Measurements from ENCODE around the gene KCNMA1. TPM values are rescaled to one million over a fixed set of nuclear protein-coding genes. Genes with fewer than 3 reads are reported as not detected.

KCNMA1 gene
- total and polyA plus RNA-seq, 5 donors, result 1.5 to 6.1 (median 3.3) TPM

- H3K4me1 ChIP-seq (ENCODE audit: control insufficient read depth, insufficient read depth, low read length), result no peaks in the 10 kb centered on the region
- no peaks in the 10 kb centered on the region for H3K9me3 ChIP-seq (ENCODE audit: control insufficient read depth, low read length)
- no peak overlapping the region for H3K4me3 ChIP-seq (ENCODE audit: low read length)
- H3K27me3 ChIP-seq (ENCODE audit: control insufficient read depth, insufficient read depth), result no peaks in the 10 kb centered on the region
- no peak for DNase-seq
- 65% methylated on average over 6 of the region's 6 CpGs for WGBS
- intact Hi-C loops (cut with DNase I), result no loop called here
- ATAC-seq, result no peak
- no peak overlapping the region for H3K27ac ChIP-seq (ENCODE audit: low read length)
Observed at GRCh38 chr10:77614778-77615625, 22.6 kb downstream of the KCNMA1 start.

DNA sequence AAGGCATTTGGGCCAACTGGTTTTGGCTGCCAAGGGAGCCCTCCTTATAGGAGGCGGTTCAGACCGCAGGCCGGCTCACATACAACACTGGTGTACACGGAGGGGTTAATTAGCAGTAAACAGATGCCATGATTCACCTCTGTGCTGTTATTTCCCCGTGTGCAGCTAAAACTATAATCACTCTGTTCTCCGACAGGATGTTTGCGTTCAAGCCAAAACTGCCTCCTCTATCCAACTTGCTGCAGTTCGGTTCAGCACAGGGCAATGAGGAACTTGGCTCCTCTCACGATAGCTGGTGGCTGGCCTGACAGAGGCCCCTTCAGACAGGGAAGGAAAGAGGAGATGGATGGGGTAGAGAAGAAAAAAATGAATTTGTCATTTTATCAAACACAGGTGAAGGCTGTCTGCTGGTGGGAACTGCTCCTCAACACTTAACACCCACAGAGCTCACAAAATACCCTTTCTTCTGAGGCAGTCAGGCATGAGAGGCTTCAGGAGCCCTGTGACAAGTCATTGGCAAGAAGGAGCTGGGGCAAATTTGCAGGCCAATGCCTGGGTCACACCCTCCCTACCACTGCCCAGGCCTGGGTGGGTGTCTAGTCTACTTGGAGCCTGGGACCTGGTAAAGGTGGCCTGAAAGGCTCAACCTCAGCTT lies 24.0 kb downstream of the KCNMA1 start:
- 65% methylated on average over 9 of the region's 9 CpGs for WGBS
- Histone ChIP-seq H3K27ac (ENCODE audit: low read length) (no peak overlapping the region), H3K4me1 (ENCODE audit: control insufficient read depth, insufficient read depth, low read length) (peaks cover 3% of the 10 kb centered on the region)

DNA sequence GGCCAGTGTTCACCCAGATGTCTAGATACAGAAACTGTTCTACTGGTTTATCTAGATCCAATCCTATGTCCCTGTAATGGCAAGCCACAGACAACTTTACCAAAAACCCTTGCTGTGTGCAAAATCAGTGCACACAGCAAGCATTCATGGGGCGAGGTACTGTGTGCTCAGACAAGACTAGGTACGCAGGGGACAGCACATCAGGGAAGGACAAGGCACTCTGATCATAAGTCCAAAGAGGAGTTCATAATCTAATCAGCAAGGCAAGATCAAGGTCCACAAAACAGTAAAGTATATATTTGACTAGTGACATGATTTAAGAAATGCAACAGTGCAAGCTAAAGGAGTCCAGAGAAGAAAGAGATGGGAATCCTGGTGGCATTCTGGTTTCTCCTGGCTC lies 25.9 kb downstream of the KCNMA1 start:
- Histone ChIP-seq H3K27ac (ENCODE audit: low read length) (no peak overlapping the region), H3K4me1 (ENCODE audit: control insufficient read depth, insufficient read depth, low read length) (peaks cover 3% of the 10 kb centered on the region), H3K9me3 (ENCODE audit: control insufficient read depth, low read length) (no peaks in the 10 kb centered on the region), H3K4me3 (ENCODE audit: low read length) (no peak overlapping the region), H3K27me3 (ENCODE audit: control insufficient read depth, insufficient read depth) (no peaks in the 10 kb centered on the region)
- no peak for DNase-seq
- ATAC-seq, result no peak
- 97% methylated on average over 2 of the region's 2 CpGs for WGBS
- intact Hi-C loops (cut with DNase I), result no loop called here

More for the DNA sequence above, 24.0 kb downstream of the KCNMA1 start:
- DNase-seq (no peak), ATAC-seq (no peak)
- no peaks in the 10 kb centered on the region for H3K27me3 ChIP-seq (ENCODE audit: control insufficient read depth, insufficient read depth)
- no peak overlapping the region for H3K4me3 ChIP-seq (ENCODE audit: low read length)
- intact Hi-C loops (cut with DNase I), result no loop called here
- no peaks in the 10 kb centered on the region for H3K9me3 ChIP-seq (ENCODE audit: control insufficient read depth, low read length)

DNA sequence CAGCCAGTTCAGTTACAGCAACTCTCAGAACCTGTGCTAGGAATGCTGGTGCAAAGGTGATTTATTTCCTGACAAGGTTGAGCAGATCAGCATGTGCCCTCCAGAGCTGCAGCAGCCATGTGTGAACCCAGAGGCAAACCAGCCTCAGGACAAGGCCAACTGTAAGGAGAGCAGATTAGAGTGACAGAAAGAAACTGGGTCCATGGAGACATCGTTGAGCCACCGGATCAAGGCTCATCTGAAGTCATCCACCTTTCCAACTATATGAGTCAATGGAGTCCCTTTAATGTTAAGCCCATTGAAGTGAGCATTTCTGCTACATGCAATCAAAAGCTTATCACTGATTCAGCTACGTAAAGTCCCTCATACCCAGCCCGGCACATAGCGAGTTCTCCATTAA lies 26.4 kb downstream of the KCNMA1 start:
- no peaks in the 10 kb centered on the region for H3K27me3 ChIP-seq (ENCODE audit: control insufficient read depth, insufficient read depth)
- H3K27ac ChIP-seq (ENCODE audit: low read length), result no peak overlapping the region
- H3K4me1 ChIP-seq (ENCODE audit: control insufficient read depth, insufficient read depth, low read length), result peaks cover 3% of the 10 kb centered on the region
- H3K9me3 ChIP-seq (ENCODE audit: control insufficient read depth, low read length), result no peaks in the 10 kb centered on the region
- 86% methylated on average over 5 of the region's 5 CpGs for WGBS
- DNase-seq, result no peak
- no peak for ATAC-seq
- H3K4me3 ChIP-seq (ENCODE audit: low read length), result no peak overlapping the region
- intact Hi-C loops (cut with DNase I), result no loop called here

GRCh38 chr10:77609781-77610272 lies 27.8 kb downstream of the KCNMA1 start:
- Histone ChIP-seq H3K4me1 (ENCODE audit: control insufficient read depth, insufficient read depth, low read length) (peaks cover 3% of the 10 kb centered on the region), H3K9me3 (ENCODE audit: control insufficient read depth, low read length) (no peaks in the 10 kb centered on the region), H3K4me3 (ENCODE audit: low read length) (no peak overlapping the region), H3K27me3 (ENCODE audit: control insufficient read depth, insufficient read depth) (no peaks in the 10 kb centered on the region), H3K27ac (ENCODE audit: low read length) (no peak overlapping the region)
- 52% methylated on average over 5 of the region's 5 CpGs for WGBS
- DNase-seq, result no peak
- intact Hi-C loops (cut with DNase I), result no loop called here
- ATAC-seq, result peak in 1 of 2 donors; percentile 28

- H3K4me1 ChIP-seq (ENCODE audit: control insufficient read depth, insufficient read depth, low read length), result peaks cover 3% of the 10 kb centered on the region
- intact Hi-C loops (cut with DNase I), result no loop called here
- H3K27ac ChIP-seq (ENCODE audit: low read length), result no peak overlapping the region
- 84% methylated on average over 9 of the region's 9 CpGs for WGBS
- no peak for DNase-seq
- H3K4me3 ChIP-seq (ENCODE audit: low read length), result no peak overlapping the region
- H3K27me3 ChIP-seq (ENCODE audit: control insufficient read depth, insufficient read depth), result no peaks in the 10 kb centered on the region
- no peak for ATAC-seq
- no peaks in the 10 kb centered on the region for H3K9me3 ChIP-seq (ENCODE audit: control insufficient read depth, low read length)
Observed at GRCh38 chr10:77608281-77608680, 29.3 kb downstream of the KCNMA1 start.

DNA sequence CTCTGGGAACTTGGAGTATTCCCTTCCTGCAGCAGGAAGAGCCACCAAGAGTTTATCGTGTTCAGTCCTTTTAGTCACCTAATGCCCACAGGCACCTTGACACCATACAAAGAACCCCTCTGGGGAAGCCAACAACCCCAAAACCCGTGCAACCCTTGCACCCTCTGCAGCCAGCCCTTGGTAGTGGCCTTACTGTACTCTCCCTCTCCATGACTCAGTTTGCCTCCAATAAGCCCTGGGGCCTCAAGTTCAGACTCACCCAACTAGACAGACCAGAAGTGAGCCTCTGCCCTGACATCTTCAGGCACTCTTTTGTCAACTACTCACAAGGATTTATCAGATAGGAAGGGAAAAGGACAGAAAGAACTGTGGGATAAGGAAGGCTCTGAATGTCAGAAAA lies 30.9 kb downstream of the KCNMA1 start:
- 83% methylated on average over 2 of the region's 2 CpGs for WGBS
- no peak for DNase-seq
- ATAC-seq, result no peak
- H3K4me1 ChIP-seq (ENCODE audit: control insufficient read depth, insufficient read depth, low read length), result peaks cover 3% of the 10 kb centered on the region
- H3K4me3 ChIP-seq (ENCODE audit: low read length), result no peak overlapping the region
- H3K9me3 ChIP-seq (ENCODE audit: control insufficient read depth, low read length), result no peaks in the 10 kb centered on the region
- H3K27ac ChIP-seq (ENCODE audit: low read length), result no peak overlapping the region
- no peaks in the 10 kb centered on the region for H3K27me3 ChIP-seq (ENCODE audit: control insufficient read depth, insufficient read depth)
- intact Hi-C loops (cut with DNase I), result no loop called here

DNA sequence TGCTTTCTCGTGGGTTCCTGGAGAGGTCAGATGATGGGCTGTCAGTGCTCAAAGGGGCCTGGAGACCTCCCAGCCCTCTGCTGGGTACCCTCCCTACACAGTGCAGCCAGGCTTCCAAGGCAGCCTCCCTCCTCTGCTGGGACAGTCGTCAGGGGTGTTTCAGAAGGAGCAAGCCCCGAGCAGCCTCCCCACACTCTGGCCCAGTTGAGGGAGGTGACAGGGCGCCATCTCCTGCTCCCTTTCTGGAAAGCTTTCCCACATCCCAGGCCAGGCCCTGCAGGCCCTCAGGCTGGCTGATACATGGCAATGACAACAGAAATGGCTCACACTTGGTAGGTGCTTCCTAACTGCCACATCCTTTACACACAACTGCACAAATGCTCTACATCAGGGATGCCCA lies 32.1 kb downstream of the KCNMA1 start:
- H3K4me3 ChIP-seq (ENCODE audit: low read length), result no peak overlapping the region
- DNase-seq (no peak), ATAC-seq (no peak)
- no peaks in the 10 kb centered on the region for H3K9me3 ChIP-seq (ENCODE audit: control insufficient read depth, low read length)
- WGBS, result 62% methylated on average over 4 of the region's 4 CpGs
- no peak overlapping the region for H3K27ac ChIP-seq (ENCODE audit: low read length)
- intact Hi-C loops (cut with DNase I), result no loop called here
- peaks cover 3% of the 10 kb centered on the region for H3K4me1 ChIP-seq (ENCODE audit: control insufficient read depth, insufficient read depth, low read length)
- no peaks in the 10 kb centered on the region for H3K27me3 ChIP-seq (ENCODE audit: control insufficient read depth, insufficient read depth)

DNA sequence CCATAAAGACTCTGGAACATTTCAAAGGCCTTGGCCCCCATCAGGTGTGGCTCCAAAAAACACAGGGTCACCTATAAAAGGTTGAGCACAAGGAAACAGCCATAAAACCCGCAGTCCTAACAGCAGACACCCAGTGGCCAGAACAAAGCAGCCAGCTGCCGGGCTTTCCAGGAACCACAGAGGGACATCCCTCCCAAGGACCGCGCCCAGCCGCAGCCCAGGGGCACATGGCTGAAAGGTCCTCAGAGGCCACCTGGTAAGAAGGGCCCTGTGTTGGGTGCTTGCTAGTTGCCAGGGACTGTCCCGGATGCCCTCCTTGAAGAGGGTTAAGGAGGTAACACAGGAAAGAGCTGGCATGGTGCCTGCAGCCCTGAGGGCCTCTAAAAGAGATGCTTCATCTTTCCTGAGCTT lies 32.7 kb downstream of the KCNMA1 start:
- Histone ChIP-seq H3K27me3 (ENCODE audit: control insufficient read depth, insufficient read depth) (no peaks in the 10 kb centered on the region), H3K4me3 (ENCODE audit: low read length) (no peak overlapping the region), H3K9me3 (ENCODE audit: control insufficient read depth, low read length) (no peaks in the 10 kb centered on the region), H3K27ac (ENCODE audit: low read length) (no peak overlapping the region), H3K4me1 (ENCODE audit: control insufficient read depth, insufficient read depth, low read length) (peaks cover 3% of the 10 kb centered on the region)
- intact Hi-C loops (cut with DNase I), result no loop called here
- ATAC-seq (no peak), DNase-seq (no peak)
- 88% methylated on average over 6 of the region's 6 CpGs for WGBS

DNA sequence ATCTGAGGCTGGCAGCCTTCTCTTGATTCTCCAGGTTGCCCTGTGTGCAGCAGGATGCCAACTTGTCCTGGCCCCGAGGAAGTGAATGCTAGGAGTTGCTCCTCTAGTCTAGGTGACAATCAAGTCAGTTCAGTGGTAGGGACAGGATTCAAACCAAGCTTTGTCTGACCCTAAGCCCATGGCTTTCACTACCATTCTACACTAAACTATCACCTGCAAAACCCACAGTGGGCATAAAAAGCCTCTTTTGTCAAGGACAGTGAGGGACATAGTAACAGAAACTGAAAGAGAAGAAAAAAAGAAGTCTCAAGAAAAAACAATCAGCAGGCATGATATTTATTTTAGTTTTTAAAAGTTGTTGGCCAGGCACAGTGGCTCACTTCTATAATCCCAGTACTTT lies 33.5 kb downstream of the KCNMA1 start:
- no peak for DNase-seq
- Histone ChIP-seq H3K9me3 (ENCODE audit: control insufficient read depth, low read length) (no peaks in the 10 kb centered on the region), H3K4me3 (ENCODE audit: low read length) (no peak overlapping the region), H3K4me1 (ENCODE audit: control insufficient read depth, insufficient read depth, low read length) (no peaks in the 10 kb centered on the region), H3K27ac (ENCODE audit: low read length) (no peak overlapping the region), H3K27me3 (ENCODE audit: control insufficient read depth, insufficient read depth) (no peaks in the 10 kb centered on the region)
- no peak for ATAC-seq
- intact Hi-C loops (cut with DNase I), result no loop called here
- WGBS, result 68% methylated on average over 1 of the region's 1 CpG

GRCh38 chr10:77603534-77603927 lies 34.1 kb downstream of the KCNMA1 start:
- 27% methylated on average over 2 of the region's 2 CpGs for WGBS
- H3K27me3 ChIP-seq (ENCODE audit: control insufficient read depth, insufficient read depth), result no peaks in the 10 kb centered on the region
- H3K4me3 ChIP-seq (ENCODE audit: low read length), result no peak overlapping the region
- DNase-seq (no peak), ATAC-seq (peak; percentile 12 to 49)
- no peak overlapping the region for H3K27ac ChIP-seq (ENCODE audit: low read length)
- intact Hi-C loops (cut with DNase I), result no loop called here
- no peaks in the 10 kb centered on the region for H3K9me3 ChIP-seq (ENCODE audit: control insufficient read depth, low read length)
- no peaks in the 10 kb centered on the region for H3K4me1 ChIP-seq (ENCODE audit: control insufficient read depth, insufficient read depth, low read length)

Data from right cardiac atrium (tissue), 5 donors.